Measurements from ENCODE around the gene FAM185A.
"Not testable (repeated sequence)": the region's sequence is repeated elsewhere in the genome, so short reads cannot be mapped to it uniquely, and the experiment has no call there.

Gene FAM185A

DNA sequence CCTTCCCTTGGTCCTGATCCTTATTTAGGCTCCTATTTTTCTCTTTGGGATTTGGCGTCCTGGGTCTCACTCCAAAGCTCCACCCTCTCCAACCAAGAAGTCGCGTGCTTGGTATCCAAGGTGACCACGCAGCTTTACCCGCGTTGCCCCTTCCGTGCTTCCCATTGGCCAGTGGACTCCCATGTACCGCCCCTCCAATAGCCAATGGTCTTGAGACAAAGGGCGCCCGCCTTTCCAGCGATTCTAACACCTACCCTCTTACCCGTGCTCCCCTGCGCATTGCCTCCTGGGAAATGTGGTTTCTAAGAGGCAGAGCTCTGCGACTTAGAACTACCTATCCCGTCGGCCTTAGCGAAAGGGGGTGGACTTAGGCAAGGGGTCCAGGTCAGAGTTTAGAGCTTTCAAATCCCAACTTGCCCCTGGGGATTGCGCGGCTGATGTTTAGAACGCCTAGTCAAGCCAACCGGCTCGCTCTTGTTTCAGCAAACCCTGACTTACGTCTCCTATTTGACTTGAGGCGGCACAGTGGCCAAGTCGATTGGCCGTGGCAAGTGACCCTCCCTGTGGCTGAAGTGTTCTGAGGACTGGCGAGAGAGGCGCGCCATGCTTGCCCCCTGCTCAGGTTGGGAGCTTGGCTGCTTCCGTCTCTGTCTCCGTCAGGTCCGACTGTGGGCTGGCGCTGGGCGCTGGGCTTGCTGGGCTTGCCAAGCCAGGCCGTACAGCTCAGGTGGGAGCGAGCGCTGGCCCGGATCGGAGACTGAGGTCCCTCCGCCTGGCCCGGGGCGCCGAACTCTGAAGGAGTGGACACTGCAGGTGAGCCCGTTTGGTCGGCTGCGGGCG, at the start of gene FAM185A:
Gene FAM185A (plus strand): TSS at position 395 of the 840 bp plus-strand sequence. CDS start 209 bp downstream, at position 604.
- H3K9me3 Mint-ChIP-seq; H3K27me3 Mint-ChIP-seq; H3K36me3 Mint-ChIP-seq (ENCODE audit: insufficient read depth): not testable (repeated sequence)
- ATAC-seq (replicated peaks; ENCODE audit: extremely low read depth, poor library complexity, severe bottlenecking), result peak; percentile 100
- peak within 1 kb of the TSS; percentile 26 for H3K27ac Mint-ChIP-seq (ENCODE audit: low read depth)
- H3K4me1 Mint-ChIP-seq, result peaks cover 10% of the 10 kb centered on the region
- DNase-seq (ENCODE audit: low spot score in 2 of 2), result peak; percentile 84 to 94
- peak within 1 kb of the TSS; percentile 60 for H3K4me3 Mint-ChIP-seq

DNA sequence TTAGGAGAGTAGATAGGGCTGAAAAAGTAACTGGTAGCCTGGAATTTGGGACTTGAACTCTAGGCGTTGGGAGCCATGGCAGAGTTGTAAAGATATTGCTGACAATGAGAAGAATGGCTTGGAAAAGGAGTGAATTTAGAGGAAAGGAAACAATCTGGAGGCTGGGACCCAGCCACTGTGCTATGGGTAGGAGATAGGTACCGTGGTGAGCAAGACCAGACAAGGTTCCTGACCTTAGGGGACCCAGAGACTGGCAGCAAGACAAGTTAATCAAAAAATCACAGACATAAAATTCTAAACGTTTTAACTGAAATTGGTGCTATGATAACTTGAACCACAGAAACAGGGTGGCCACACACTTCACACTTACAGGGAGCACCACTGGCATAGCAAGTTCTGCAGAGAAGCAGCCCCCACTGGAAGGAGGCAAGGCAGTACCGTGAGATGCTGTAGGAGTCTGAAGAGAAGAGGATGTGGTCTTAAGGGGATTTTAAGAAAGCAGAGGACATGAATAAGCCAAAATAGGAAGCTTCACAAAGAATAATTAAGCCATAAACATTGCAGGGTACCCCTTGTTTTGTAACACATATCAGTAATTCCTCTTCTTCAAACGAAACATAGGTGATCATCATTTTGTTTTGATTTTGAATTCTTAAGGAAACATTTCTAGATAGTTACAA, 35.6 kb upstream of the FAM185A start:
- H3K9me3 Mint-ChIP-seq; H3K36me3 Mint-ChIP-seq (ENCODE audit: insufficient read depth); H3K27me3 Mint-ChIP-seq: not testable (repeated sequence)
- peaks cover 14% of the 10 kb centered on the region for H3K4me1 Mint-ChIP-seq
- peak overlapping the region; percentile 57 for H3K27ac Mint-ChIP-seq (ENCODE audit: low read depth)
- DNase-seq (ENCODE audit: low spot score in 2 of 2) (peak in 1 of 2 donors; percentile 19), ATAC-seq (replicated peaks; ENCODE audit: extremely low read depth, poor library complexity, severe bottlenecking) (peak; percentile 85)
- peak overlapping the region; percentile 45 for H3K4me3 Mint-ChIP-seq

DNA sequence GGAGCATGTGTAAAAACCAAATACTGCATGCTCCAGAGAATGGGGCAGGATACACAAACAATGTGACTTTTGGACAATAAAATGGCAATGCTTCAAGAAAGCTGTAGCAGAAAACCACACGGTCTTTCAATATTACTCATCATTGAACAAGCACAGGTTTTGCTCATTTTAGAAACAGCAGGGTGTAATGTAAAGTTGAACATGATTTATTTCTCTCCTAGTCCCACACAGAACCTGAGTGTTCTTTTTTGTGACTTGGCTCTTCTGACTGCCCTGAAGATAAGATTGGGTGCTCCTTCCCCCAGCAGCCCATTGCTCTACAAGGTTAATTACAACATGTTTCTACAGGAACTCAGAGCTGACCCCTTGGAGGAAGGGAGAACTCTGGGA, 35.1 kb upstream of the FAM185A start:
- ATAC-seq (replicated peaks; ENCODE audit: extremely low read depth, poor library complexity, severe bottlenecking), result peak; percentile 41
- not testable (repeated sequence) for H3K36me3 Mint-ChIP-seq (ENCODE audit: insufficient read depth); H3K4me3 Mint-ChIP-seq; H3K9me3 Mint-ChIP-seq; H3K27me3 Mint-ChIP-seq; DNase-seq (ENCODE audit: low spot score in 2 of 2); H3K27ac Mint-ChIP-seq (ENCODE audit: low read depth)
- H3K4me1 Mint-ChIP-seq, result peaks cover 14% of the 10 kb centered on the region

DNA sequence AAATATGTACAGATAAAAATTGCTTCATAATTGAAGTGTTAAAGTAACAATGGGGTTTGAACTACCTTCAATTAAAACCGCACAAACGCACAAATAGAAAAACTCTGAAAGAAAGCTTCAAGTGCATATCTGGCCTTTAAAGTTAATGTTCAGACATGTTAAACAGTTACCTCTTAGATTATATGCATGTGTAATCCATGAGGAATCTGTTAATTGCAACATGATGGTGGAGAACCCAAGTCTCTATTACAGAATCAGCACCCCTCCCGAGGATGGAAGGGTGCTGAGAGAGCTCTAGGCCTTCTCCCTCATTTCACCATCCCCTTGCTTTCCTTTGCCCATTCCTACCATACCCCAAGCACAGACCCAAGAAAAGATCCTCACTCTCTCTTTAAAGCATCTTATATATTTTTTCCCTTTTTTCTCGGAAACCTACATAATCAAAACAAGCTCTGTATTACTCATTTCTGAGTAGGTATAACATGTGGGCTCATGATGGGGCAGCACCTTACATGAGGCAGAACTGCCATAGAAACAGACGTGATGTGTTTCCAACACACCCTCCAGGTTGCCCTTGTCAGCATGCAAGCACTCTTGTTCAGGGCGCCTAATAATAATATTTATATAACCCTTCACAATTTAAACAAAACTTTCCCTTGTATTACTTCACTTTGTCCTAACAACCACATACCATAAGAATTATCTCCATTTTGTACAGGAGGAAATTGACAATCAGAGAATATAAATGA, 33.9 kb upstream of the FAM185A start:
- not testable (repeated sequence) for DNase-seq (ENCODE audit: low spot score in 2 of 2); ATAC-seq (replicated peaks; ENCODE audit: extremely low read depth, poor library complexity, severe bottlenecking); H3K27me3 Mint-ChIP-seq; H3K4me3 Mint-ChIP-seq; H3K36me3 Mint-ChIP-seq (ENCODE audit: insufficient read depth); H3K27ac Mint-ChIP-seq (ENCODE audit: low read depth); H3K9me3 Mint-ChIP-seq
- peaks cover 14% of the 10 kb centered on the region for H3K4me1 Mint-ChIP-seq

DNA sequence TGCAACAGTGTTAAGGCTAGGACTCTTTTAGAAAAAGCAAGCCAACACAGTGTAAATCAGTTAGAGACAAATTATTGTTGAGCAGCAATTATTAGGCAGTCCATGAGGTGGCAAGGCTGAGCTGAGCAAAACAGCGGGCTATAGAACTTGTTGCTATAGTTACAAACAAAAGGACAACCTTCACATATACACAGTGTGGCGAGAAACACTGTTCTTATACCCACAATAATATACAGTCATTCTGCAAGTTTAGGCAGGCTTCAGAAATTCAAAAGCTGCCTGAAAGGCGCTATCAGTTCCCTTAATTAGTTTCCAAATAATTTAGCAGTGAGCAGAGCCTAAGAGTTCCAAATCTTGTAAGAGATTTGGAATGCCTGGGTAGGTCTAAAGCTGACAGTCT, 33.1 kb upstream of the FAM185A start:
- H3K4me3 Mint-ChIP-seq; H3K27ac Mint-ChIP-seq (ENCODE audit: low read depth); DNase-seq (ENCODE audit: low spot score in 2 of 2); H3K27me3 Mint-ChIP-seq; H3K36me3 Mint-ChIP-seq (ENCODE audit: insufficient read depth); H3K9me3 Mint-ChIP-seq: not testable (repeated sequence)
- ATAC-seq (replicated peaks; ENCODE audit: extremely low read depth, poor library complexity, severe bottlenecking), result peak; percentile 69
- H3K4me1 Mint-ChIP-seq, result peaks cover 14% of the 10 kb centered on the region

DNA sequence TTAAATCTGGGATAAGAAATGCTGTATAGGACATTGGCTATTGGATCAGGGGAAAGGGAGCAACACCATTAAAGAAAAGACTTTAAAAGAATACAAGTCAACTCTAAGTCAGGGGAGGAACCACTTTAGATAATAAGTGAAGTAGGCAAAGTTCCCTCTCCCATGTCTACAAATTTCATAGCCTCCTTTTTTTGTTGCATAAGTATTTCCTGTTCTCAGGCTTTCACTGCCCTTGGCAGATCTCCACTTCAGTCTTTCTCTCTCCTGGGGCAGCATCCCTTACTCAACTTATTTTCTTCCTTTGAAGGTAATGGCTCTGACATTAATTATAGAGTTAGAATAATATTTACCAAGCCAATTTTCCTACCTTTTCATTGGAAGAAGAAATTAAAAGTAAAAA, 30.3 kb upstream of the FAM185A start:
- H3K36me3 Mint-ChIP-seq (ENCODE audit: insufficient read depth), result not testable (repeated sequence)

DNA sequence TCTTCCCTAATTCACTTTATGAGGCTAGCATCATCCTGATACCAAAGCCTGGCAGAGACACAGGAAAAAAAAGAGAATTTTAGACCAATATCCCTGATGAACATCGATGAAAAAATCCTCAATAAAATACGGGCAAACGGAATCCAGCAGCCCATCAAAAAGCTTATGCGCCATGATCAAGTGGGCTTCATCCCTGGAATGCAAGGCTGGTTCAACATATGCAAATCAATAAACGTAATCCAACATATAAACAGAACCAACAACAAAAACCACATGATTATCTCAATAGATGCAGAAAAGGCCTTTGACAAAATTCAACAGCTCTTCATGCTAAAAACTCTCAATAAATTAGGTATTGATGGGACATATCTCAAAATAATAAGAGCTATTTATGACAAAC, 22.6 kb upstream of the FAM185A start:
- not testable (repeated sequence) for H3K4me3 Mint-ChIP-seq; ATAC-seq (replicated peaks; ENCODE audit: extremely low read depth, poor library complexity, severe bottlenecking); H3K27ac Mint-ChIP-seq (ENCODE audit: low read depth); H3K4me1 Mint-ChIP-seq; DNase-seq (ENCODE audit: low spot score in 2 of 2); H3K9me3 Mint-ChIP-seq; H3K36me3 Mint-ChIP-seq (ENCODE audit: insufficient read depth)
- H3K27me3 Mint-ChIP-seq, result peaks cover 25% of the 10 kb centered on the region

More for the DNA sequence above, 30.3 kb upstream of the FAM185A start:
- DNase-seq (ENCODE audit: low spot score in 2 of 2); H3K27ac Mint-ChIP-seq (ENCODE audit: low read depth); H3K9me3 Mint-ChIP-seq; H3K4me3 Mint-ChIP-seq; ATAC-seq (replicated peaks; ENCODE audit: extremely low read depth, poor library complexity, severe bottlenecking); H3K4me1 Mint-ChIP-seq: not testable (repeated sequence)
- H3K27me3 Mint-ChIP-seq, result peaks cover 17% of the 10 kb centered on the region

DNA sequence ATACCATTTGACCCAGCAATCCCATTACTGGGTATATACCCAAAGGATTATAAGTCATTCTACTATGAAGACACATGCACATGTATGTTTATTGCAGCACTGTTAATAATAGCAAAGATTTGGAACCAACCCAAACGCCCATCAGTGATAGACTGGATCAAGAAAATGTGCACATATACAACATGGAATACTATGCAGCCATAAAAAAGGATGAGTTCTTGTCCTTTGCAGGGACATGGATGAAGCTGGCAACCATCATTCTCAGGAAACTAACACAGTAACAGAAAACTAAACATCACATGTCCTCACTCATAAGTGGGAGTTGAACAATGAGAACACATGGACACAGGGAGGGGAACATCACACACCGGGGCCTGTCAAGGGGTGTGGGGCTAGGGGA, 19.1 kb upstream of the FAM185A start:
- not testable (repeated sequence) for DNase-seq (ENCODE audit: low spot score in 2 of 2); ATAC-seq (replicated peaks; ENCODE audit: extremely low read depth, poor library complexity, severe bottlenecking); H3K4me1 Mint-ChIP-seq; H3K27ac Mint-ChIP-seq (ENCODE audit: low read depth); H3K4me3 Mint-ChIP-seq; H3K27me3 Mint-ChIP-seq; H3K36me3 Mint-ChIP-seq (ENCODE audit: insufficient read depth); H3K9me3 Mint-ChIP-seq

DNA sequence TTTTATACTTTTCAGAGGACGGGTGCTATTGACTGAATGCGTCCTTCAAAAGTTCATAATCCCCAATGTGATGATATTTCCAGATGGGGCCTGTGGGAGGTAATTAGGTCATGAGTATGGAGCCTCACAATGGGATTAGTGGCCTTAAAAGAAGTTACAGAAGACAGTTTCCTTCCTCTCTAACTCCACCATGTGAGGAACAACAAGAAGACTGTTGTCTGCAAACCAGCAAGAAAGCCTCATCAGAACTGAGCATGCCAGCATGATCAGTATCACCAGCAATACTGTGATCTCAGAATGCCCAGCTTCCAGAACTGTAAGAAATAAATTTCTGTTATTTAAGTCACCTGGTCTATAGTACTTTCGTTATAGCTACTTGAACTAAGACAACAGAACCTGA, 18.4 kb upstream of the FAM185A start:
- ATAC-seq (replicated peaks; ENCODE audit: extremely low read depth, poor library complexity, severe bottlenecking); H3K27me3 Mint-ChIP-seq; DNase-seq (ENCODE audit: low spot score in 2 of 2); H3K4me3 Mint-ChIP-seq; H3K4me1 Mint-ChIP-seq; H3K9me3 Mint-ChIP-seq; H3K27ac Mint-ChIP-seq (ENCODE audit: low read depth); H3K36me3 Mint-ChIP-seq (ENCODE audit: insufficient read depth): not testable (repeated sequence)

DNA sequence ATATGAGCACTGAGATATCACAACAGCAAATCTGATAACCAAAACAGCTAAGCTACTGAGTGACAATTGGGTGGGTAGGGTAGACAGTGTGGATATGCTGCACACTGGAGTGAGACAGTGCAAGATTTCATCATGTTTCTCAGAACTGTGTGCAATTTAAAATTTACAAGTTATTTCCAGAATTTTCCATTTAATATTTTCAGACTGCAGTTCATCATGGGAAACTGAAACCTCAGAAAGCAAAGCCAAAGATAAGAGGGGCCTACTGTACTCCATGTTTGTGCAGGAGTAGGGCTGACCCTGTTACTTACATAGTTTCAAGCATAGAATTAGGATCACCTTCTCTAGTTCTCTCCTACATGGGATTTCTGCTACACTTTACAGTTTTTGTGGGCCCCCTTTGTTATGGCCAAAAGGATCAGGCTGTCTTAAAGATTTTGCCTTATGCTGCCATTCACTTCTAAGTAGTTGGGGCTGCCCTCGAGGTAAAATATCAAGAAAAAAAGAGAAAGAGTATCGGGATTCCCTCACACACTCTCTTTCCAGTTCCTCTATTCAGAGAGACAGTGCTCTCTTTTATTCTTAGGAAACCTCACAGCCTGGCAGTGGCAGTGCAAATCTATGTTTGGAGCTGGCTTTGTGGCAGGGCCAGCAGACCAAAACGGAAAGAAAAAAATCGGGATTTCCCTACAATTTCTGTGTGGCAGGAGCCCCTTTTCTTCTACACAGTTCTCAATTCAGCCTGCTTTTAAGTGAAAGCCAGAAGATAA, 6.6 kb upstream of the FAM185A start:
- H3K27me3 Mint-ChIP-seq; H3K27ac Mint-ChIP-seq (ENCODE audit: low read depth); H3K9me3 Mint-ChIP-seq; H3K4me1 Mint-ChIP-seq; H3K36me3 Mint-ChIP-seq (ENCODE audit: insufficient read depth); ATAC-seq (replicated peaks; ENCODE audit: extremely low read depth, poor library complexity, severe bottlenecking); DNase-seq (ENCODE audit: low spot score in 2 of 2); H3K4me3 Mint-ChIP-seq: not testable (repeated sequence)

DNA sequence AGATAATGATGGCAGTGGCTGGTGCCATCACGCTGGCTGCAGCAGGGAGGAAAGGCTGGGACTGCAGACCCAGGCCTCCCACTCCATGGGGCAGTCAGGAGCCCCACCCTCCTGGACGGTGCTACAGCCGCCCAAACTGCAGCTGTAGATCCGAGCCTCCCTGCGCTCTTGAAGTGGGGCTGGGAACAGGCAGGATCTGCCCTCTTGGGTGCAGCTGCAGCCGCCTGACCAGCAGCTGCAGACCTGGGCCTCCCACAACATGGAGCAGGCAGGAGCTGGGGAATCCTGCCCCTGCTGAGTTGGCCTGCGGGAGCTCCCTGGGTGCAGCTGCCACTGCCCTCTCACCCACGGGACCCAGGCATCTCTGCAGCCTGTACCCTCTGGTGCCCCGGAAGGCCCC, 4.9 kb upstream of the FAM185A start:
- H3K36me3 Mint-ChIP-seq (ENCODE audit: insufficient read depth); H3K27ac Mint-ChIP-seq (ENCODE audit: low read depth); ATAC-seq (replicated peaks; ENCODE audit: extremely low read depth, poor library complexity, severe bottlenecking); H3K9me3 Mint-ChIP-seq; H3K4me3 Mint-ChIP-seq; DNase-seq (ENCODE audit: low spot score in 2 of 2); H3K27me3 Mint-ChIP-seq; H3K4me1 Mint-ChIP-seq: not testable (repeated sequence)
